GM21576 (cell line): ENCODE data around the gene SEC23A.
"Not testable (repeated sequence)": the region's sequence is repeated elsewhere in the genome, so short reads cannot be mapped to it uniquely, and the experiment has no call there.

Source experiments
- ATAC-seq: cut with Tn5 transposase; IDR thresholded peaks from one replicate; pipeline ENCODE4 v1.9.1; 2021; ENCODE audit warnings: mild to moderate bottlenecking, moderate library complexity; ENCODE audit not compliant: unreplicated experiment

SEC23A gene

DNA sequence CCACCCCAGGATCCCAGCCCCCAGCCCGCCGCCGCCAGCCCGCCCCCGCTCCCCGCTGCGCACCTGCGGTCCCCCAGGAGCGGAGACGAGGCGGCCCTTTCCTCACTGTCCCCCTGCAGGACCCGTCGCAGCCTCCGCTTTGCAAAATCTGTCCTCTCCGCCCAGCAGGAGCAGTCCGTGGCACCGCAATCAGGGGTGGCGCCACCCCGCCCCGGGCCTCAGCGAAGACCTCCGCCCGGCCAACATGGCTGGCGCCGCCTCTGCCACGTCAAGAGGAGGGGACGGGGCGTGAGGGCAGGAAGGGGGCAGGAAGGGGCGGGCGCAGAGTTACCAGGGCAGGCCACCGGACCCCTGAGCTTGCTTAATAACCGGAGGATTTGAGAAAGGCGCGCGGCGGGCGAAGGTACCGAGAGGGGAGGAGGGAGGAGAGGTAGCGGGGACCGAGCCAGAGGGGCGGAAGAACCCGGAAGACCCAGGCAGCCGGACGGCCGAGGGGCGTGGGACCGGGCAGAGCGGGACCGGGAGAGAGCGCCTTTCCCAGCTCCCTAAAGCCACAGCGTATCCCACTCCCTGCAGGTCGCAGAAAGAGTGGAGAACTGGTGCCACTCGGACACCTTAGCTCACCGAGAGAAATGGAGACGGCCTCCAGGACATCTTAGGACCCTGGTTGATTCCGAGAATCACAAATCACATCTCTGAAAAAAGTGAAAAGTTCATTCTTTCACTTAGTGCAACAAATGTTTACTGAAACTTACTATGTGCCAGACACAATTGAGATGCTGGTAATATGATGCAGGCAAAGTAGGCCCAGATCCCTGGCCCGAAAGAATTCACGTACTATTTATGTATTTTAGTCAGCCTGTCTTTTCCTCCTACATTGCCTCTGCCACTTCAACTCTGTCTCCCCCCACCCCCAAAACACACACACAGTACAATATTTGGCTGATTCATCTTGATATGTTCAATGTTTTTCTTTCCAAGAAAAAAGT, at the start of gene SEC23A:
Gene SEC23A, minus strand, starts transcription at position 267 of the 989 bp plus-strand sequence. CDS start 7,117 bp downstream, outside the sequence.
- ATAC-seq, result peak; percentile 85

DNA sequence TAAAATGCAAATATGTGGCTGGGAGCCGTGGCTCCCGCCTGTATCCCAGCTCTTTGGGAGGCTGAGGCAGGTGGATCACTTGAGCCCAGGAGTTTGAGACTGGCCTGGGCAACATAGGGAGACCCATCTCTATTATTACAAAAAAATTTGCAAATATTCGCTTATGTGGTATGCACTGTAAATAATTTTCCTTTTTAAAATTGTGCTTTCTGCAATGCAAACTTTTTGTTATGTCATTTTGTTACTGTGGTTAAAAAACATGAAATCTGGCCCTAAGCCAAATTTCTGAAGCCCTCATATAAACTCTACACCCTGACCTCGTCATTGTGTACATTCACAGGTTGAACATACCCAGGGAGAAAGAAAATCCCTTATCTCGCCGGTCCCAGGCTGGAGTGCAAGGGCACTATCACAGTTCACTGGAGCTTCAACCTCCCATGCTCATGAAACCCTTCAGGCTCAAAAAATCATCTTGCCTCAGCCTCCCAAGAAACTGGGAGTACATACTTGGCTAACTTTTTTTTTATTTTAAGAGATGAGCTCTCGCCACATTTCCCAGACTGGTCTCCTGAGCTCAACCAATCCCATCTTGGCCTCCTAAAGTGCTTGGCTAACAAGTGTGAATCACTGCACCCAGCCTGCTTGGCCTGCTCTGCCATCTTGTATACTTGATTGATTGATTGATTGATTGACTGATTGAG, 42.4 kb upstream of the SEC23A start:
- ATAC-seq, result no peak

DNA sequence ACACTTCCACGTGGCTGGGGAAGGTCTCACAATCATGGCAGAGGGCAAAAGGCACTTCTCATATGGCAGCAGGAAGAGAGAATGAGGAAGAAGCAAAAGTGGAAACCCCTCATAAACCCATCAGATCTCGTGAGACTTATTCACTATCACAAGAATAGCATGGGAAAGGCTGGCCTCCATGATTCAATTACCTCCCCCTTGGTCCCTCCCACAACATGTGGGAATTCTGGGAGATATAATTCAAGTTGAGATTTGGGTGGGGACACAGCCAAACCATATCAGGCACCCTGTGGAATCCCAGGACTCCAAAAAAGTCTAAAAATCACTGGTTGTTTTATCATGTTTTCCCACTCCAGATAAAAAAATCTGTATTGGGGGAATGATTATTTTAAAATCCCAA, 40.2 kb upstream of the SEC23A start:
- ATAC-seq, result not testable (repeated sequence)

DNA sequence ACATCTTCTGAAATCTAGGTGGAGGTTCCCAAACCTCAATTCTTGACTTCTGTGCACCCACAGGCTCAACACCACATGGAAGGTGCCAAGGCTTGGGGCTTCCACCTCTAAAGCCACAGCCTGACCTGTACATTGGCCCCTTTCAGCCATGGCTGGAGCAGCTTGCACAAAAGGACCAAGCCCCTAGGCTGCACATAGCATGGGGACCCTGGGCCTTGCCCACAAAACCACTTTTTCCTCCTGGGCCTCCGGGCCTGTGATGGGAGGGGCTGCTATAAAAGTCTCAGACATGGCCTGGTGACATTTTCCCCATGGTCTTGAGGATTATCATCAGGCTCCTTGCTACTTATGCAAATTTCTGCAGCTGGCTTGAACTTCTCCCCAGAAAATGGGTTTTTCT, 38.6 kb upstream of the SEC23A start:
- not testable (repeated sequence) for ATAC-seq

GRCh38 chr14:39140170-39140569, 37.1 kb upstream of the SEC23A start:
- no peak for ATAC-seq

DNA sequence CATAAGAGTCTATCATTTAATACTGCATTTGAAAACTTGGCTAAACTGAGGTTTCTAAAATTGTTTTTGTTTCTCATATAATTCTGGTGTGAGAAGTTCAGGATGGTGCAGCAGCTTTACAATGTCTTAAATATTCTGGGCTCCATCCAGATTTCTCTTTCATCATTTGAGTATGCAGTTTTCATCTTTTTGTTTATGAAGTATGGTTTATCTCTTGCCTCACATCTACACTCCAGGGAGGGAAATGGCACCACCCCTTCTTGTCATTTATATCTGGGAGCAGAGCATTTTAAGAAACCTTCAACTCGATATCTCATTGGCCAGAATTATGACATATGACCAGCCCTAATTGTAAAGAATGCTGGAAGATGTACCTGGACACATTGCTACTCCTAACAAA, 35.4 kb upstream of the SEC23A start:
- ATAC-seq, result no peak

DNA sequence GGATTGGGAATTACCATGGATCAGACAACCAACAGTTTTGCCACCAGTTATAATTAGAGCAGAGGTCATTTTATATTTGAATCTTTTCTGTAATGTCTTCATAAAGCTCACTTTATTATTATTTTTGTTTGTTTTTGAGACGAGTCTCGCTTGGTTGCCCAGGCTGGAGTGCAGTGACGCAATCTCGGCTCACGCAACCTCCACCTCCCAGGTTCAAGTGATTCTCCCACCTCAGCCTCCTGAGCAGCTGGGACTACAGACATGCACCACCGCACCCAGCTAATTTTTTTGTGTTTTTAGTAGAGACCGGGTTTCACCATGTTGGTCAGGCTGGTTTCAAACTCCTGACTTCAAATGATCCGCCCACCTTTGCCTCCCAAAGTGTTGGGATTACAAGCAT, 34.8 kb upstream of the SEC23A start:
- ATAC-seq, result not testable (repeated sequence)

- ATAC-seq, result no peak
Observed at GRCh38 chr14:39122330-39123138, 19.5 kb upstream of the SEC23A start.

DNA sequence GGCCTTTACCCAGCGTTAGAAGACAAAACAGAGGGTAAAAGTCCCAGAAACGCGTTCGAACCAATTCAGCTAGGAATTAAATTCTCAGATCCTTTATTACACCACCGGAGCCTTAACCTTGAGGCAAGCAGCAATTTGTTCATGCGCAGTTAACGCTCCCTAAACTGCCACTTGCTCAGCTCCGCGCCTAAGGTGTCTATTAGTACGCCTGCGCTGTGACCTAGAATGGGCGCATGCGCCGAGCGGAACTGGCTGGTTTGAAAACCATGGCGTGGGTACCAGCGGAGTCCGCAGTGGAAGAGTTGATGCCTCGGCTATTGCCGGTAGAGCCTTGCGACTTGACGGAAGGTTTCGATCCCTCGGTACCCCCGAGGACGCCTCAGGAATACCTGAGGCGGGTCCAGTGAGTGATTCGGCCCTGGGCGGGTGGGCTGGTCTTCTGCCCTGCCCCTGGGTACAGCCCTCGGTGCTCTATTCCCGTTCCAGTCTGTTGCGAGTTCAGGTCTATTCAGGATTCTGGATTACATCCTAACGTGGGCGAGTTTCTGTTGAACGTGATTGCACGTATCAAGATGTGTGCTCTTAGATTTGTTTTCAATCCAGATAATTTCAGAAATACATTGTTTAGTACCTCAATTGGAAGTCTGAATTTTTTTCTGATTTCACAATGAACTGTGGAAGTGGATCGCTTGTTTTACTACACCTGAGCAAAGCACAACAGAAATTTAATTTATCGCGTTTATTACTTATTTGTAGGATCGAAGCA, 11.2 kb upstream of the SEC23A start, which contains the start of gene GEMIN2:
Gene GEMIN2, plus strand, starts transcription at position 251 of the 766 bp plus-strand sequence. Its CDS starts 16 bp downstream, at position 267.
- ATAC-seq, result peak; percentile 88

DNA sequence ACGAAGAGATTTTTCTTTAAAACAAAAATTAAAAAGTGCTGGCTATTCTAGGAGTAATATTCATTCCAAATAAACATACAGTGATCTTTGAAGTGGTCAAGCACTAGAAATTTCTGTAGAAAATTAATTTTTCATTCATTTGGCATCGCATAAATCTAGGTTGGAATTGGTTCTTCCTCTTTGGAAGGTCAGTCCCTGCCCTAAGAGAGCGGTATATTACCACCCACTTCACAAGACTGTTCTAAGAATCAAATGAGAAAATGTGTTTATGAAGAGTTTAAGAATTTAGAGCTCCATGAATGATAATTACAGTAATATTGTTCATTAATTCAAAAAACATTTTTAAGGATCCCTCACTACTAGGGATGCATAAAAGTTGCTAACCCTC, 10.6 kb upstream of the SEC23A start:
- no peak for ATAC-seq

DNA sequence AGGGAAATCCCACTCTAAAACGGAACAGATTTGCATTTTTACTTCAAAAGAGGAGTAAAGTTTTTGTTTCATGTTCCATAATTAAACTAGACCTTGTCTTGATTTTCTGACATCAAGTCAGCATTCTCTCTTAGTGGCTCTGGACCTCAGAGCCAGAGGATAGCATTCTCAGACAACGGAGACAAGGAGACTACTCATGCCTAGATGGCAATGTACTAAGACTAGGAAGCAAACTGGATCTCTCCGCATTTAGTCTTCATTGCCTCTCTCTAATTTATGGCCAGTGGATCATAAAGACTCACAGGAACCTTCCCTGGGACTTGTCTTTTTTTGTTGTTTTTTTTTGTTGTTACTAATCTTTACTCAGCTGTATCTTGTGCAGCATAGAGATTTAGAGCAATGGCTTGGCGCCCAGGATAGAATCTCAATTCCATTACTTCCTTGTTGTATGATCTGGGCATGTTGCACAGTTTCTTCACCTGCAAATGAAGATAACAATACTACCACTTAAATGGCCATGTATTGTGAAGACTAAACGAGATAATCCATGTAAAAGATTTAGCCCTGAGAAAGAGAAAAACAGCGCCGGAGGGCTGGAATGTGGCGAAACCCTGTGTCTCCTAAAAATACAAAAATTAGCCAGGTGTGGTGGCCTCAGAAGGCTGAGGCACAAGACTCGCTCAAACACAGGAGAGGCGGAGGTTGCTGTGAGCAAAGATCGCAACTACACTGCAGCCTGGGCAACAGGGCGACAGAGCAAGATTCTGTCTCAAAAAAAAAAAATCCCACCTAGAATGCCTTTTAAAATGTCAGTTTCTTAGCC, 7.1 kb upstream of the SEC23A start:
- no peak for ATAC-seq

DNA sequence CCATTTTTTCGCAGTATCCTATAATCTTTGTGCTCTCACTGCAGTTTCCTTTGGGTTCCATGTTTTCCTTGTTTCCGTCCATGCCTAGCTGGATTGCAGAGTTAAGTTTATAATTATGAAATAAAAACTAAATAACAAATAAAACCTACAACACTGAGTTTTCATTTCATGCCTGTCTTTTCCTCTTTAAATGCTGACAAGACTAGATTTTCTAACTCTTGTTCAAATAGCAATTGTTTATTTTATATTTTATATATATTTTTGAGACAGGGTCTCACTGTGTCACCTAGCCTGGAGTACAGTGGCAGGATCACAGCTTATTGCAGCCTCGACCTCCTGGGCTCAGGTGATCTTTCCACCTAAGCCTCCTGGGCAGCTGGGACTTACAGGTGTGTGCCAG, 5.8 kb upstream of the SEC23A start:
- no peak for ATAC-seq

DNA sequence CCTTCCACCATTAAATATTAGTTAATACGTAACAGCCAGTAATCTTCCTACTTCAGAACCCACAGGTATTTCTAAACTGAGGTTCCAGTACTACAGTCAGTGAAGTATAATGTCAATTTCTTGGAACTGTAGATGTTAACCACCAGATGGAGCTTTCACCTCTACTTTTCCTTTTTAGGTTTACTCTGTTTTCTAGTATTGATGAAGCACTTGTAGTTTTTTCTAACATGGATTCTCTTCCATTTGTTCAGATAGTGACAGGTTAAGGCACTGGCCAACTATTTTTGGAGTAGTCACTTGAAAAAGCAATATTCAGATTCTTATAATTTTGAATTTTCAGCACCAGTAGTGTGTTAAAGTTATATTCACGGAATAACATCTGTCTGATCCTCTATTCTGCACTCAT, 4.6 kb upstream of the SEC23A start:
- ATAC-seq, result no peak

DNA sequence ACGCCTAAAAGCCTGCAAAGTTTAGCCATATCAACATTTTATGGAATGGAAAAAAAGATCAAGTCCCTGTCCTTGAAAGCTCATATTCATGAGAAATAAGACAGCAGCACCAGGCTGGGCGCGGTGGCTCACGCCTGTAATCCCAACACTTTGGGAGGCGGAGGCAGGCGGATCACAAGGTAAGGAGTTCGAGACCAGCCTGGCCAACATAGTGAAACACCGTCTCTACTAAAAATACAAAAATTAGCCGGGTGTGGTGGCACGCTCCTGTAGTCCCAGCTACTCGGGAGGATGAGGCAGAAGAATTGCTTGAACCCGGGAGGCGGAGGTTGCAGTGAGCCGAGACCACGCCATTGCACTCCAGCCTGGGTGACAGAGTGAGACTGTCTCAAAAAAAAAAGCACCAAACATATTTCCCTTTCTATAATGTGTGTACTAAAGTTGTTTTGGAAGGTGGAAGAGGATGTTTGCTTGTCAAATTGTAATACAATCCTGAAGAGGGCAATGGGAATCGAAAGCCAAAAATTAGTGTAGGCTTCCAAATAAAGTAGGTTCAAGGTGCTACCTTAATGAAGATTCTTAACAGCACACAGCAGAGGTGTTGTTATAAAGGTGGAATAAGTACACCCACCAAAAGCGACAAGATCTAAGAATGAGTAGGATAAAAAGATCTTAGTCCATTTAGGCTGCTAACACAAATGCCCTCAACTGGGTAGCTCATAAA, 1.2 kb upstream of the SEC23A start:
- ATAC-seq, result not testable (repeated sequence)

DNA sequence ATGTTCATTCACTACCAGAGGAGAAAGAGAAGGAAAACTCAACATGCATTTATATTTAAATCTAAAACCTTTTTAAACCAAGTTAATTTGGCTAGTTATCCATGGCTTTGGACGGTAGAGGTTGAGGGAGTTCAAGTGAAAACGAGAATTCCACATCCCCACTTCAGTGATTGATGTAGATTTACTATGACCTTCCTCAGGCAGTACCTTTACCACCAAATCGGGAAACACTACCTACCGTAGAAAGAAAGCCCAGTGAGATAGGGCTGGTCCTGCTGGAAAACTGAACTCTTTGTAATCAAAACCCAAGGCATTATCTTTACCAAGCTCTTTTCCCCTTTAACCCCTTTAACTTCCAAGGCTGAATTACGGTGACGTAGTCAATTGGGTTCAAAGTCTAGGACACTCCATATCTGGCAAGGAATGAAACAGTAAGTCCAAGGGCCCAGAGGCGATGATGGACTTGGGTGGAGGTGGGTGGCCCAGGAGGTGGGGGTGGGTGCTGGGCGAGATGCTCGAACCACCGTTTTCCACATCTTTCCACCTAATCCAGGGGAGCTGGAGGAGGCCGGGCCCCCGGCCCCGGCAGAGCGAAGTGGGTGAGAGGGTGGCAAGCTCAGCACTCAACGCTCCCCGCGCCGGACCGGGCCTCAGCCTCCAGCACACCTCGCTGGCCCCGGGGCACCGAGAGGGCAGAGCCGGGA, 618 bp downstream of the SEC23A start:
- ATAC-seq, result peak; percentile 1

GRCh38 chr14:39099748-39100147, 3.3 kb downstream of the SEC23A start:
- no peak for ATAC-seq

GRCh38 chr14:39099215-39099614, 3.8 kb downstream of the SEC23A start:
- not testable (repeated sequence) for ATAC-seq

DNA sequence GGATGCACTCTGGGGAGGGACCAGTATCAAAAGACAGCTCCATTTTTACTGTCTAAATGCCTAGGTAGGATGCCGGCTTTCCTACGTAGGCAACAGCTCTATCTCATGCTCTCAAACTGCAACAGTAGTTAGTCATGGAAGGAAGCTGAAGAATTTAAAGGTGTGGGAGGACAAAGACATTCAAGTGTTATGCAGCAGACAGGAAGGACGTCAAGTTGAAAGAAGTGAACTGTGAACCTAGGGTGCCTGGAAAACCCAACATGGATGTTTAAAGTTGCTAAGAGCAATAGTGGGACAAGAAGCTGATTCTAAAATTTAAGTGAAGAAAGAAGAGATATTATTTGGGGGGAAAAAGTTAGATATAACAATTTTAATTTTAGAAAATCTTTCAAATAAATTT, 5.9 kb downstream of the SEC23A start:
- ATAC-seq, result no peak
